Hepatocyte (in vitro differentiated cells): ENCODE measurements around the gene ACOT8. TPM values are rescaled to one million over a fixed set of nuclear protein-coding genes. Genes with fewer than 3 reads are reported as not detected.
A peak's percentile ranks its signal among the peaks of the same experiment; 100 is the strongest.

ENCODE experiments used
- DNase-seq: peaks from one replicate; pipeline ENCODE4 v3.0.0-alpha.2; 2016; ENCODE audit warnings: low spot score
- H2AFZ ChIP-seq: fragments of 200-600 bp; sonication (generic); 2 replicates; pipeline ENCODE4 v1.6.0; 2016; ENCODE audit warnings: antibody characterized with exemption, mild to moderate bottlenecking
- H3K27ac ChIP-seq: fragments of 200-600 bp; sonication (generic); 2 replicates; pipeline ENCODE4 v1.5.1; 2016; ENCODE audit warnings: mild to moderate bottlenecking
- H3K27me3 ChIP-seq: fragments of 200-600 bp; sonication (generic); 2 replicates; pipeline ENCODE4 v1.6.1; 2016
- H3K36me3 ChIP-seq: fragments of 200-600 bp; sonication (generic); replicated peaks from 2 replicates; pipeline ENCODE4 v1.5.1; 2016; ENCODE audit warnings: low read depth; ENCODE audit not compliant: insufficient read depth
- H3K4me1 ChIP-seq: fragments of 200-600 bp; sonication (generic); 2 replicates; pipeline ENCODE4 v1.5.1; 2016; ENCODE audit warnings: mild to moderate bottlenecking, moderate library complexity; ENCODE audit not compliant: insufficient read depth
- H3K4me2 ChIP-seq: fragments of 200-600 bp; sonication (generic); 2 replicates; pipeline ENCODE4 v1.6.0; 2016
- H3K4me3 ChIP-seq: fragments of 200-600 bp; sonication (generic); 2 replicates; pipeline ENCODE4 v1.5.1; 2016; ENCODE audit warnings: mild to moderate bottlenecking
- H3K79me2 ChIP-seq: fragments of 200-600 bp; sonication (generic); 2 replicates; pipeline ENCODE4 v1.6.0; 2017; ENCODE audit warnings: mild to moderate bottlenecking
- H3K9me2 ChIP-seq: fragments of 200-600 bp; sonication (generic); replicated peaks from 2 replicates; pipeline ENCODE4 v1.6.0; 2017; ENCODE audit warnings: mild to moderate bottlenecking; ENCODE audit not compliant: insufficient read depth
- H3K9me3 ChIP-seq: fragments of 200-600 bp; sonication (generic); 2 replicates; pipeline ENCODE4 v1.5.1; 2016; ENCODE audit warnings: low read depth, mild to moderate bottlenecking
- H4K20me1 ChIP-seq: fragments of 200-600 bp; sonication (generic); 2 replicates; pipeline ENCODE4 v1.6.0; 2016; ENCODE audit warnings: mild to moderate bottlenecking; ENCODE audit not compliant: insufficient read depth, poor library complexity, severe bottlenecking
- CTCF ChIP-seq: fragments of 200-600 bp; sonication (generic); IDR thresholded peaks from 2 replicates; pipeline ENCODE4 v1.5.1; 2016; ENCODE audit warnings: antibody characterized with exemption, mild to moderate bottlenecking; ENCODE audit not compliant: poor library complexity
- EZH2 ChIP-seq: fragments of 200-600 bp; sonication (generic); IDR thresholded peaks from 2 replicates; pipeline ENCODE4 v1.6.1; 2016; ENCODE audit warnings: antibody characterized with exemption, mild to moderate bottlenecking, borderline replicate concordance
- EZH2phosphoT487 ChIP-seq: fragments of 200-600 bp; sonication (generic); IDR thresholded peaks from one replicate; pipeline ENCODE4 v1.6.1; 2018; ENCODE audit warnings: antibody characterized with exemption, mild to moderate bottlenecking, low read depth, moderate library complexity; ENCODE audit not compliant: unreplicated experiment, severe bottlenecking
- WGBS: methylation state at CpG from one replicate; pipeline ENCODE4 v1.1.6; 2016; ENCODE audit warnings: low lambda C conversion rate; ENCODE audit errors: missing lambda C conversion rate; 5-methylcytosine and 5-hydroxymethylcytosine counted together
- polyA plus RNA-seq: library from polyadenylated mRNA; unstranded; fragments of >200 nt; fragmentation: Nextera tagmentation; extraction: Ambion mirVana; gene quantifications from 2 replicates; pipeline ENCODE4 v1.2.1, GENCODE V29; 2016
- total RNA-seq: library from RNA; depleted of rRNA; stranded (reverse); fragments of >200 nt; gene quantifications from 2 replicates; pipeline ENCODE4 v1.2.3, GENCODE V29; 2014

Gene ACOT8
- total and polyA plus RNA-seq, 2 experiments from 2014 or later, result 40.6 to 44.0 TPM

GRCh38 chr20:45863543-45864470 lies 6.6 kb upstream of the ACOT8 start:
- H3K27ac ChIP-seq, result no peak overlapping the region
- H3K27me3 ChIP-seq, result no peaks in the 10 kb centered on the region
- H3K9me2 ChIP-seq, result no peaks in the 10 kb centered on the region
- H3K79me2 ChIP-seq, result peaks cover 25% of the 10 kb centered on the region
- H4K20me1 ChIP-seq, result no peaks in the 10 kb centered on the region
- H3K4me1 ChIP-seq, result peaks cover 5% of the 10 kb centered on the region
- no peaks in the 10 kb centered on the region for H3K36me3 ChIP-seq
- 86% methylated on average over 7 of the region's 7 CpGs for WGBS
- TF ChIP-seq EZH2phosphoT487, result no peak
- no peak for TF ChIP-seq EZH2
- no peak for TF ChIP-seq CTCF
- no peak overlapping the region for H3K4me3 ChIP-seq
- no peaks in the 10 kb centered on the region for H3K9me3 ChIP-seq
- DNase-seq, result peak; percentile 46
- H3K4me2 ChIP-seq, result no peak overlapping the region
- H2AFZ ChIP-seq, result no peak overlapping the region

- Histone ChIP-seq H3K27me3 (no peaks in the 10 kb centered on the region), H3K27ac (peak overlapping the region; percentile 38), H3K4me2 (no peak overlapping the region), H3K79me2 (peaks cover 38% of the 10 kb centered on the region), H3K4me3 (no peak overlapping the region), H3K9me3 (no peaks in the 10 kb centered on the region), H3K4me1 (peaks cover 12% of the 10 kb centered on the region), H3K36me3 (no peaks in the 10 kb centered on the region), H4K20me1 (no peaks in the 10 kb centered on the region), H3K9me2 (no peaks in the 10 kb centered on the region), H2AFZ (no peak overlapping the region)
- TF ChIP-seq EZH2, result no peak
- no peak for TF ChIP-seq EZH2phosphoT487
- no peak for TF ChIP-seq CTCF
- DNase-seq, result no peak
- WGBS, result 84% methylated on average over 7 of the region's 7 CpGs
Measured at GRCh38 chr20:45861221-45862075, 4.3 kb upstream of the ACOT8 start.

- Histone ChIP-seq H2AFZ (no peak overlapping the region), H3K4me3 (no peak overlapping the region), H3K9me3 (no peaks in the 10 kb centered on the region), H3K4me1 (peaks cover 19% of the 10 kb centered on the region), H3K9me2 (no peaks in the 10 kb centered on the region), H3K36me3 (no peaks in the 10 kb centered on the region), H3K27me3 (no peaks in the 10 kb centered on the region), H4K20me1 (no peaks in the 10 kb centered on the region), H3K4me2 (no peak overlapping the region), H3K27ac (peak overlapping the region; percentile 38), H3K79me2 (peaks cover 46% of the 10 kb centered on the region)
- 71% methylated on average over 7 of the region's 7 CpGs for WGBS
- no peak for DNase-seq
- TF ChIP-seq EZH2phosphoT487, result no peak
Measured at GRCh38 chr20:45860560-45861220, 3.5 kb upstream of the ACOT8 start.
